Adipocyte (in vitro differentiated cells): ENCODE data around the gene PFKFB3.
A peak's percentile ranks its signal among the peaks of the same experiment; 100 is the strongest.

ENCODE experiments used
- DNase-seq: peaks from one replicate; pipeline ENCODE4 v3.0.0-alpha.2; 2015; ENCODE audit warnings: low read depth
- H3K27me3 ChIP-seq: replicated peaks from 2 replicates; pipeline ENCODE4 v1.7.0; 2013; ENCODE audit warnings: mild to moderate bottlenecking, low read length, moderate library complexity; ENCODE audit not compliant: control insufficient read depth, insufficient read depth
- H3K36me3 ChIP-seq: 2 replicates; pipeline ENCODE4 v1.7.0; 2013; ENCODE audit warnings: low read length, mild to moderate bottlenecking, moderate library complexity; ENCODE audit not compliant: control insufficient read depth, insufficient read depth, severe bottlenecking
- H3K4me1 ChIP-seq: 2 replicates; pipeline ENCODE4 v1.7.0; 2013; ENCODE audit warnings: mild to moderate bottlenecking, low read length, moderate library complexity; ENCODE audit not compliant: control insufficient read depth, insufficient read depth
- H3K4me3 ChIP-seq: 2 replicates; pipeline ENCODE4 v1.7.0; 2013; ENCODE audit warnings: mild to moderate bottlenecking, low read length, moderate library complexity
- H3K9ac ChIP-seq: 2 replicates; pipeline ENCODE4 v1.7.0; 2013; ENCODE audit warnings: mild to moderate bottlenecking, low read length, moderate library complexity
- H3K9me3 ChIP-seq: 2 replicates; pipeline ENCODE4 v1.7.0; 2013; ENCODE audit warnings: mild to moderate bottlenecking, low read length, moderate library complexity; ENCODE audit not compliant: control insufficient read depth

Gene PFKFB3

GRCh38 chr10:6299743-6300105 lies 97.0 kb downstream of the PFKFB3 start:
- Histone ChIP-seq H3K27me3 (peaks cover 3% of the 10 kb centered on the region), H3K9ac (no peak overlapping the region), H3K4me1 (no peaks in the 10 kb centered on the region), H3K36me3 (no peaks in the 10 kb centered on the region), H3K4me3 (no peak overlapping the region), H3K9me3 (no peaks in the 10 kb centered on the region)
- DNase-seq = no peak

- Histone ChIP-seq H3K36me3 (no peaks in the 10 kb centered on the region), H3K9me3 (no peaks in the 10 kb centered on the region), H3K4me1 (no peaks in the 10 kb centered on the region), H3K27me3 (peaks cover 3% of the 10 kb centered on the region), H3K9ac (no peak overlapping the region), H3K4me3 (no peak overlapping the region)
- DNase-seq = peak; percentile 51
These were observed 97.5 kb downstream of the PFKFB3 start for GRCh38 chr10:6300106-6300783.

GRCh38 chr10:6300784-6301460 lies 98.2 kb downstream of the PFKFB3 start:
- DNase-seq = no peak
- Histone ChIP-seq H3K4me3 (no peak overlapping the region), H3K36me3 (no peaks in the 10 kb centered on the region), H3K4me1 (no peaks in the 10 kb centered on the region), H3K9me3 (no peaks in the 10 kb centered on the region), H3K9ac (no peak overlapping the region), H3K27me3 (peaks cover 3% of the 10 kb centered on the region)

- Histone ChIP-seq H3K9me3 (peaks cover under 1% of the 10 kb centered on the region), H3K27me3 (peaks cover 3% of the 10 kb centered on the region), H3K4me1 (no peaks in the 10 kb centered on the region), H3K9ac (no peak overlapping the region), H3K36me3 (no peaks in the 10 kb centered on the region), H3K4me3 (no peak overlapping the region)
- no peak for DNase-seq
These were observed 98.8 kb downstream of the PFKFB3 start for GRCh38 chr10:6301488-6302075.
